Kidney (tissue), 14 donors: Measurements from ENCODE around the gene EXOC3. TPM values are rescaled to one million over a fixed set of nuclear protein-coding genes. Genes with fewer than 3 reads are reported as not detected.

ENCODE experiments used
- DNase-seq, 5 donors: peaks; one replicate each; pipeline ENCODE4 v3.0.0-alpha.2; 2013 to 2020
- FAIRE-seq: peaks from 2 replicates; lab custom pipeline; 2012; peaks lifted over from hg19 to GRCh38; lab: Jason Lieb, UNC
- H3K27ac ChIP-seq, 2 donors: one replicate each; pipeline ENCODE4 v1.7.0; 2013; ENCODE audit warnings: low read depth in 2 of 2, low read length in 2 of 2, inconsistent platforms in 1 of 2
- H3K27me3 ChIP-seq: one replicate; pipeline ENCODE4 v1.7.1; 2013; ENCODE audit warnings: low read length, inconsistent platforms; ENCODE audit not compliant: control insufficient read depth, insufficient read depth
- H3K36me3 ChIP-seq, 3 donors: one replicate each; pipeline versions ENCODE4 v1.7.0 to v1.7.1; 2013; ENCODE audit warnings: low read length in 3 of 3, control low read depth in 1 of 3, inconsistent platforms in 1 of 3; ENCODE audit not compliant: insufficient read depth in 3 of 3, control insufficient read depth in 2 of 3
- H3K4me1 ChIP-seq, 3 donors: one replicate each; pipeline versions ENCODE4 v1.7.0 to v1.7.1; 2013; ENCODE audit warnings: low read length in 3 of 3, inconsistent platforms in 1 of 3, low read depth in 1 of 3; ENCODE audit not compliant: control insufficient read depth in 2 of 3, insufficient read depth in 2 of 3
- H3K4me3 ChIP-seq, 3 donors: one replicate each; pipeline versions ENCODE4 v1.7.0 to v1.8.1; 2013; ENCODE audit warnings: low read length in 3 of 3, control low read depth in 1 of 3, inconsistent platforms in 1 of 3
- H3K9ac ChIP-seq, 3 donors: one replicate each; pipeline versions ENCODE4 v1.7.0 to v1.7.1; 2013; ENCODE audit warnings: low read length in 3 of 3, control low read depth in 1 of 3, inconsistent platforms in 1 of 3
- H3K9me3 ChIP-seq, 3 donors: one replicate each; pipeline versions ENCODE4 v1.7.0 to v1.7.1; 2013; ENCODE audit warnings: low read length in 3 of 3, control low read depth in 1 of 3, inconsistent platforms in 1 of 3; ENCODE audit not compliant: control insufficient read depth in 2 of 3, insufficient read depth in 1 of 3
- intact Hi-C: fragments of 100-400 bp; cut with DNase I; formaldehyde crosslinking; loops from one replicate; pipeline ENCODE4 v1.11.1; 2022
- polyA plus RNA-seq: library from polyadenylated mRNA; stranded (reverse); fragments of 350-450 nt; fragmentation: Illumina TruSeq; extraction: RNeasy Lipid Tissue Mini Kit (QIAGEN cat#74804); gene quantifications from one replicate; pipeline ENCODE4 v1.2.3, GENCODE V29; 2014; ENCODE audit warnings: low read depth, low replicate concordance; ENCODE audit not compliant: insufficient read depth
- total RNA-seq: library from RNA; stranded (reverse); fragmentation: NEBNext Ultra II Directional; extraction: Animal tissue kit (Norgen Biotek cat#: 25700); gene quantifications from one replicate; pipeline ENCODE4 v1.2.1, GENCODE V29; 2021
- TF ChIP-seq, protein P1 (sequence below): IDR thresholded peaks from 3 replicates; pipeline ENCODE4 v1.5.1; 2012; ENCODE audit warnings: mild to moderate bottlenecking, moderate library complexity, borderline replicate concordance; ENCODE audit not compliant: insufficient read depth; ENCODE audit errors: extremely low read depth
- donor health status: control.
- donor health status: control.
- donor health status: control.
- donor health status: control.
- donor health status: control.
- donor health status: DM: yes; HTN: yes; CAD: no.
- donor health status: Normal renal cell carcinoma (clear cell type).

The EXOC3 gene
- total and polyA plus RNA-seq, 2 donors from 2014 or later: 40.5 to 71.5 TPM

DNA sequence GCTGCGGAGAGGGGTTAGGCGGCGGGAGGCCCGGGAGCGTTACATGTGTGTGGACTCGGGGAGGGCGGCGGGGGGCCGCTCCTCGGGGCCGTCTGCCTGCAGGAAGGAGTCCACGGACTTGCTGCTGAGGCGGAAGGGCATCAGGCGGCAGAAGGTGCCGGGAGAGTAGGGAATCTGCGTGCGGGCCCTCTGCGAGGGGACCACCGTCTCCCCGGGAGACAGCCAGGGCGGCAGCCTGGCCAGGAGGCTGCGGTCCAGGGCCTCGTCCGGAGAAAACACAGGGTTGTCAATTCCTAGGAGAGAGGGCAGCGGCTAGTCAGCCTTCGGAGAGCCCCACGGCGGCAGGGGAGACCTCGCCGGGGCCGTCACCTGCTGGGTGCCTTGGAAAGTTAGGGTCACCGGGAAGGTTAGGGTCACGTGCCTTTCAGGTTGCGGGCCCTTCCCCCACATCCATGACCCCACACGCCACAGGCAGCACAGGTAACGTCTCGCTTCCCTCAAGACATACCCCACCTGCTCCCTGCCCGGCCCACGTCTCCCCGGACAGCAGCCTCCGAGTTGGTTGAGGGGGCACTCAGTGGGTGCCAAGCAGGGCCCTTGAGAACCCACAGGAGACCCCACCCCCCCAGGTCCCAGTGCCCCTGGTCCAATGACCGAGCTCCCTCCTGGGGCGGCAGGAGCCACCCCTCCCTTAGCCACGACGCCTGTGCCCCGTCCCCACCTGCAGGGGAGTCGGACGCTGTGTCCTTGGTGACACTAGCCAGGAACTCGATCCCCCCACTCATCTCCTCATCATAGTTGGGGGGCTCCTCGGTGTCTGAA is 32.1 kb downstream of the EXOC3 start:
- no peak overlapping the region for H3K9ac ChIP-seq
- TF ChIP-seq, protein P1, sequence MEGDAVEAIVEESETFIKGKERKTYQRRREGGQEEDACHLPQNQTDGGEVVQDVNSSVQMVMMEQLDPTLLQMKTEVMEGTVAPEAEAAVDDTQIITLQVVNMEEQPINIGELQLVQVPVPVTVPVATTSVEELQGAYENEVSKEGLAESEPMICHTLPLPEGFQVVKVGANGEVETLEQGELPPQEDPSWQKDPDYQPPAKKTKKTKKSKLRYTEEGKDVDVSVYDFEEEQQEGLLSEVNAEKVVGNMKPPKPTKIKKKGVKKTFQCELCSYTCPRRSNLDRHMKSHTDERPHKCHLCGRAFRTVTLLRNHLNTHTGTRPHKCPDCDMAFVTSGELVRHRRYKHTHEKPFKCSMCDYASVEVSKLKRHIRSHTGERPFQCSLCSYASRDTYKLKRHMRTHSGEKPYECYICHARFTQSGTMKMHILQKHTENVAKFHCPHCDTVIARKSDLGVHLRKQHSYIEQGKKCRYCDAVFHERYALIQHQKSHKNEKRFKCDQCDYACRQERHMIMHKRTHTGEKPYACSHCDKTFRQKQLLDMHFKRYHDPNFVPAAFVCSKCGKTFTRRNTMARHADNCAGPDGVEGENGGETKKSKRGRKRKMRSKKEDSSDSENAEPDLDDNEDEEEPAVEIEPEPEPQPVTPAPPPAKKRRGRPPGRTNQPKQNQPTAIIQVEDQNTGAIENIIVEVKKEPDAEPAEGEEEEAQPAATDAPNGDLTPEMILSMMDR: no peak
- H3K27ac ChIP-seq: no peak overlapping the region
- DNase-seq (peak in 2 of 5 donors; percentile 68 to 76), FAIRE-seq (no peak)
- H3K9me3 ChIP-seq: no peaks in the 10 kb centered on the region
- H3K27me3 ChIP-seq: no peaks in the 10 kb centered on the region
- peak overlapping the region in 1 of 3 donors; percentile 3 for H3K4me3 ChIP-seq
- intact Hi-C loops: no loop called here
- peaks cover 0 to 14% (median 3%) of the 10 kb centered on the region in 3 donors for H3K4me1 ChIP-seq
- peaks cover 0 to 4% (median 0%) of the 10 kb centered on the region in 3 donors for H3K36me3 ChIP-seq

DNA sequence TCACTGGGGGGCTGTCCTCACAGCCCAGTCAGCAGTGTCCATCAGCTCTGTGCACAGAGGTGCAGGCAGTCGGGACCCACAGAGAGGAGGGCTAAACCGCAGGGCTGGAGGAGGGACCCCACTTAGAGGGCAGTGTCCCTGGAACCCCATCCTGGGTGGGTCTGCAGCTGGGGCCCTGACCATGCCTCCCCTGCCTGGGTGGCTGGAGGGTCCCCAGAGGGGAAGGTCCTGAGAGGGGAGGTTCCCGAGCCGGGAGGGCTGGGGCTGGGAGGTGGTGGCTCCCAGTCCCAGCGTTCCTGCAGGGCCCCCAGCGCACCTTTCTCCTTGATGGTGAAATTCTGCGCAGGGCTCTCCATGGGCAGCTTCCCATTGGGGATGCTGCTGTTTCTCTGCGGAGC is 32.7 kb downstream of the EXOC3 start:
- H3K9me3 ChIP-seq: no peaks in the 10 kb centered on the region
- no peak overlapping the region for H3K9ac ChIP-seq
- DNase-seq (peak in 1 of 5 donors; percentile 51), FAIRE-seq (no peak)
- no peak overlapping the region for H3K4me3 ChIP-seq
- TF ChIP-seq, protein P1: no peak
- H3K27ac ChIP-seq: no peak overlapping the region
- peaks cover 0 to 14% (median 3%) of the 10 kb centered on the region in 3 donors for H3K4me1 ChIP-seq
- peaks cover 0 to 4% (median 0%) of the 10 kb centered on the region in 3 donors for H3K36me3 ChIP-seq
- intact Hi-C loops: no loop called here
- H3K27me3 ChIP-seq: no peaks in the 10 kb centered on the region

DNA sequence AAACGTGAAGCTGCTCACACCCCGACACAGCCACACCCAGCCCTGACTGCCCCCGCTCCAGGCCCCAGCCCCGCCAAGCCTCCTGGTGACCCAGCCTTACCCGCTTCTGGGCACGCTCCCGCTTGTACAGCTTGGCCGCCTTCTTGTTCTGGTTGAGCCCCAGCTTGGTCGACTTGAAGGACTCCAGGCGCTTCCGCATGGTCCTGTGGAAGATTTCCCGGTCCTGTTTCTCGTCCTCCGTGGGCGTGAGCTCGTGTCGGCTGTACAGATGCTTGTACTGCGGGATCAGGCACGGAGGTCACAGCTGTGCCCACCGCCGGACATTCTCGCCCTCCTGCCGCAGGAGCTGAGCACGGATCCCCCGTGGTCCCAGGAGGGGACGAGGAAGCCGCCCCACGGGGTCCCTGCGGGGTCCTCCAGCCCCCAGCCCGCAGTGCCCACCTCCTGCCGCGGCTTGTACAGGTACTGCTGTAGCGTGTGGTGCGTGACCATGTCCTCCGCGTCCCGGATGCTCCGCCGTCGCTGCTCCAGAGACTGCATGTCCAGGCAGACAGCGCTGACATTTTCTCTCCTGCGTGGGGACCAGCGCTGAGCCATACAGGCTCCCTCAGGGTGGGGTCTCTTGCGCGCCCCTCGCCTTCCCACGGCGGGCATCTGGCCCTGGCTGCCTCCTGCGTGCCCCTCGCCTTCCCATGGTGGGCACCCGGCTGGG is 33.3 kb downstream of the EXOC3 start:
- Histone ChIP-seq H3K9me3 (no peaks in the 10 kb centered on the region), H3K27me3 (no peaks in the 10 kb centered on the region), H3K9ac (no peak overlapping the region), H3K4me1 (peaks cover 0 to 12% (median 3%) of the 10 kb centered on the region in 3 donors), H3K4me3 (no peak overlapping the region), H3K27ac (no peak overlapping the region), H3K36me3 (peaks cover 0 to 4% (median 0%) of the 10 kb centered on the region in 3 donors)
- DNase-seq: peak in 2 of 5 donors; percentile 57 to 72
- no peak for FAIRE-seq
- intact Hi-C loops: no loop called here
- TF ChIP-seq, protein P1: no peak
